NCI-H187 (cell line): ENCODE data around the gene C11orf21.

ENCODE experiments used
- DNase-seq, 2 experiments: peaks; one replicate each; lab custom pipeline; 2025; lab: John Stamatoyannopoulos, UW

The C11orf21 gene

DNA sequence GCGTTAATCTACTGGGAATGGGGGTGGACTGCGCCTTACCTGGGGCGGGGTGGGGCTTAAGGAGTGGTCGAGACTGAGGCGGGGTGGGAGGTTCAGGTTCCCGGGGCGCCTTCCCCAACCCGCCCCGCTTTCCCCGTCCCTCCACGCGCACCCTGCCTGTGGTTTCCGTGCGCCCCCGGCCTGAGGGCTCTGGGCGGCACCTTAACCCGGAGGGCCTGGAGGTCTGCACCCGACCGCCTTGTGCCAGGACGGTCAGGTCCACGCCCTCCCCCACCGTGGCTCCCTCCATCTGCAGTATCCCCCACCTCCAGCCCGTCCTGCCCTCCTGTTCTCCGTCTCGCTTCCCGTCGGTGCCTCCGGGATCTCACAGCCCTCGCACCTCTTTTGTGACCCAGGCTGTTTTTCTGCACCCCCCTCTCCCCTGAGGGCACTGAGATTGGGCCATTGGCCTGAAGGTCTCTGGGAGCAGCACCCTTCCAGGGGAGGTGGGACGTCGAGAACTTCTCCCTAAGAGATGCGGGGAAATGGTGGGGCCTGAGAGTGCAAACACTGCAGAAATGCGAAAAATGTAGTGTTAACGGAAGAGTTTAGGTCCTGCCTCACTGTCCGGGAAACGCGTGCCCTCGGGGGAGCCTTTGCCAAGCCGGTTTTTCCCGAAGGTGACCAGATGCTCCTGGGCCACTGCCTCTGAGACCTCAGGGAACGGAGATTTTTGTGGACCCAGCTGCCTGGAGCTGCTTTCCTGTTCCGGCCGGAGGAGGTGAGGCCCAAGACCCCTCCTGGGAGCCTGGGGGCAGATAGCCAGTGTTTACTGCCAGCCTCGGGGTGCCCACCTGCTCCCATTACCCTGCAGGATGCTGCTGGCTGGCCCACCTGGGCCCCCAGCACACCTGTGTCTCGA is 30.1 kb downstream of the C11orf21 start:
- DNase-seq, result no peak

DNA sequence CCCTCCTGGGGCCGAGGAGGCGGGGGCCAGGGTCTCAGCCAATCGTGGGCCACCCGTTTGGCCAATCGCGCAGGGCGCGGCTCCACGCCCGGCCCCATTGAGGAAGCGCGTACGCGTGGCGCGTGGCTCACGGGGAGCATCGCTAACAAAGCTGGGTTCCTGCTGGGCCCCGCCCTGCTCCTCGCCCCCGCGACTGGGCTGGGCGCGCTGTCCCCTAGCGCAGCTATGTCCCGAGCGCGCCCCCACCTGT is 30.7 kb downstream of the C11orf21 start:
- no peak for DNase-seq

DNA sequence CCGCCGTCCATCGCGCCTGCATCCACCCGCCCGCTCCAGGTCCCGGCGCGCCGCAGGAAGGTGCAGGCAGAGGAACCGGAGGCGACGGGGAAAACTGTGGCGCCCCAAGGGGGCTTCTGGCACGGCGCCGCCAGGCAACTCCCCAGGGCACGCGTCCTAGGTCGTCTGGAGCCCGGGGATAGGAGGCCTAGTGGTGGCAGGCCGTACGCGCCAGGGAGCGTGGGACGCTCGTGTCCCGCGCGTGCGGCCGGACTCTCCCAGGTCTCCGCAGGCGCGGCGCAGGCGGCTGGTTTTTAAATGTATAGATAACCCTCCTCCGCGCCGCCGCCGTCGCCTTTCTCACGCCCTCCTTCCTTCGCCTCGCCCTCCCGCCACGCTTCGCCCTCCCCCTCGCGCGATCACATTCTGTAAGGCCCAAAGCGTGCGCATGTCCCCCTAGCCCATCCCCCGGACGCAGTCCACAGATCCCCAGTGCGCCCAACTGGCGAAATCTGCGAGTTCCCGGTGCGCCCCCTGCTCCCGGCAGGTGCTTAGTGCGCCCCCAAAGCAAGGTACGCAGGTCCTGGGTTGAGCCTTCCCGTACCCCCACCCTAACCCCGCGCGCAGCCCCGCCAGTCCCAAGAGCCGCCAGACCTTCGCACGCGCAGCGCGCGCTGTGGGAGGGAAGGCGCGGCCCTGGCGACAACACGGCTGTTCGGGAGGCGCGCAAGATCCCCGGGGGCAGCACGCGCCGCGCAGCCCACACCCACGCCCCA is 31.2 kb downstream of the C11orf21 start, which contains the start of gene ASCL2:
TSS of gene ASCL2 (minus strand) at position 267 of the 755 bp plus-strand sequence. CDS start at position 11, 256 bp downstream.
- no peak for DNase-seq

DNA sequence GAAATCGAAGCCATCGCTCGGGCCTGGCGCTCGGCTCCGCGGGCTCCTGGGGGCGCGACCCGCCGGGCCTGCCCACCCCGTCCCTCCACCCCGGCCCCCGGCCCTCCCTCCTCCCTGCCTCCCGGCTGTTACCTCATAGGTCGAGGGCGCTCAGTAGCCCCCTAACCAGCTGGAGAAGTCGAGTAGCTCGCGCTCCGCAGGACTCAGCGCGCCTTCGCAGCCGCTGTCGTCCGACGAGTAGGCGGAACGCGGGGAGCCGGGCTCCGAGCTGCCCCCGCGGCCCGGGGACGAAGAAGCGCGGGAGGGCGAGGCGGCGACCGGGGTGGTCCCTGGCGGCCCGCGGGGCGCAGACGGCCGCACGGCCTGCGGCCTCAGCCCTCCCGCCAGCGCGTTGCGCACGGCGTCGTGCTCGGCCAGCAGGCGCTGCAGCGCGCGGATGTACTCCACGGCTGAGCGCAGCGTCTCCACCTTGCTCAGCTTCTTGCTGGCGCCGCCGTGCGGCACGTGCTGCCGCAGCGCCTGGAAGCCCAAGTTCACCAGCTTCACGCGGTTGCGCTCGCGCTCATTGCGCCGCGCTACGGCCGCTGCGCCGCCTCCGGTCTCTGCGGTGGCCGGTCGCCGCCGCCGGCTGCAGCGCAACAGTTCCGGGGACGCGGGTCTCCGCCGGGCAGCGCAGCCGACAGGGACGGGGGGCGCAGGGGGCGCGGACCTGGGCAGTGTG is 32.0 kb downstream of the C11orf21 start:
- no peak for DNase-seq

DNA sequence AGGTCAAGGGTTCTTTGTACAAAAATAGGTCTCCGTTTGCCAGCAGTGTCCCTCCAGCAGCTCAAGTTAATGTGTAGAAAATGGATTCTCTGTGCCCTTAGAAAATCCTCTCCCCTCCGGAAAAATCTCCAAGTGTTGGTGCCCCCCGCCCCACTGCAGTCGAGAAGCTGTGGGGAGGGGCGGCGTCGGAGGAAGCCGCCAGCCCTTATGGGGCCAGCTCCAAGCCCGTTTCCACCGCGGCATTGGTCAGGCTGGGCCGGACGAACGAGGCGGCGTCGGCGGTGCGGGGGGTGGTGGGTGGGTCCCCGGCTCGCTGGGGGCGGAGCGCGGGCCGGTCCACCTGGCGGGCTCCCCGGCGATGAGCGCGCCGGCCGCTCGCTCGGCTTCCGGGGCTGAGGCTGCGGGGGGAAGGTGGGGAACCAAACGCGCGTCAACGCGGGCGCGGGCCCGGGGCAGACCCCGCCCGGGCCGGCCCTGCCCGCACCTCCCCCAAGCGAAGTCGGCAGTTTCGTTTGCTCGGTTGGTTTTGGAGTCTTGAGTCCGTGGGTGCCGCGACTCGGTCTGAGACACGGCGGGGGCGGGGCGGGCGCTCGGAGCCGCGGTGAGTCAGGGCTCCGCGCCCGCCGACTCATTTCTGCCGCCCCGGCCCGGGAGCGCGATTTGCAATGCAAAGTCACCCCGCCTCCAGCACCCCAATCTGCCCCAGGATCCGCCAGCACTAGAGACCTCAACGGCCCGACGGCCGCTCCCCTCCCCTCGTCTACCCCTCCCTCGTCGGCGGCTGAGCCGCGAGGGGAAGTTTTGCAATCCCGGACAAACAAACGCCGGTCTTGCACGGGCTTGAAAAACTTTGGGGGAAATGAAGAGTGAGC is 32.8 kb downstream of the C11orf21 start:
- no peak for DNase-seq

DNA sequence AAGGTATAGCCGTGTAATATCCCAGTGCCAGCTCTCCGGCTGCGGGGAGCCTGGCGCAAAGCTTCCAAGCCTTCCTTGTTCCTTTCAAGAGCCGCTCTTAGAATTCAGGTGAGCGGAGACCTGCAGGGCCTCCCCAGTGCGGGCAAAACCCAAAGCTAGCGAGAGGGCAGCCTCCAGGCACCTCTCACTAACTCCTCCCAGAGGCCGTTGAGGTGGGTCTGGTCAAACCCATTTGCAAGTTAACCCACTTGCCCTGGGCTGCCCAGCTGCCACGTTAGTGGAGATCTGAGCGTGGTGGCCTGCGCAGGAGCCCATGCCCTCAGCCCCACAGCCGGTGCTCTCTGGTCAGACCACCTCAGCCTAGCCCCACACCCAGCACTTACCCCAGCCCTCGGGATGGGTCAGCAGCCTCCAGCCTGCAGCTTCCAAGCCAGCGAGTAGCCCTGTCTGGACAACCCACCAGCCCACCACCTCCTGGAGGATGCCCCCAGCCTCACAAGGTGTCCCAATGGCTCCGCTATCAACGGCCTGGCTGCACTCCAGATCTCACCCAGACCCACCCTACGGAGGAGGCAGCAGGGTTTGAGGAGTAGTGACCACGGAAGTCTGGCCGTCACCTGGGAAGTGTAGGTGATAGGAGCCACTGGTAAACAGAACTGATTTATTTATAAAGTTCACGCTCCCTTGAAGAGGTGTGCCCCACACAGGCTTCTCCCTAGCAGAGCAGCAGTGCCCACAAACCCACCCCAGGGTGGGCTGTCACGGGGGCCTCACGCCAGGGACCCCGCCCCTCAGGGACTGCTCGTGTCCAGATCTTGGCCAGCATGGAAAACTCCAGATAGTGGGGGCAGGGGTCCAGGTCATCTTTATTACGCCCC is 33.6 kb downstream of the C11orf21 start:
- no peak for DNase-seq

DNA sequence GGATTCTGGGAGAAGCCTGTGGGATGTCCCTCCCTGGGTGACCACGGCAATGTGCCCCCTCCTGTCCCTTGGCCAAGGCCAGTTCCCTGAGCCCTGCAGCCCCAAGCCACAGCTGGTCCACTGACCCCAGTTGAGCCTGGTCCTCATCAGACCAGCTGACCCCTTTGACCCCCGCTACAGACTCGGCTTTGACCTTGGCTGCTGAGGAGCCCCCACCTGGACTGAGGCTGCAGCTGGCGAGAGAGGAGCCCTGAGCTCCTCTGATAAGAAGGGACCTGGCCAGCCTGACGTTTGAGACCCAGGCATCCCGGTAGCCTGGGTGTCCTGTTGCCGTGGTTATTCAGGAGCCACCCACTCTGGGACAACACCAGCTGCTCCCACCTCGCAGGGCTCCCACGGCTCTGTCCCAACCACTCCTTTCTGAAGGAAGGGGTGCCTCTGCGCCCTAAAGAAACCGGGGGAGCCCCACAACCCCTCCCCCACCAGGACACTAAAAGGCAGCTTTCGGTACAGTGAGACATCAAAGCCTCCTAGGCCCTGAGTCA is 34.3 kb downstream of the C11orf21 start:
- DNase-seq, result no peak

DNA sequence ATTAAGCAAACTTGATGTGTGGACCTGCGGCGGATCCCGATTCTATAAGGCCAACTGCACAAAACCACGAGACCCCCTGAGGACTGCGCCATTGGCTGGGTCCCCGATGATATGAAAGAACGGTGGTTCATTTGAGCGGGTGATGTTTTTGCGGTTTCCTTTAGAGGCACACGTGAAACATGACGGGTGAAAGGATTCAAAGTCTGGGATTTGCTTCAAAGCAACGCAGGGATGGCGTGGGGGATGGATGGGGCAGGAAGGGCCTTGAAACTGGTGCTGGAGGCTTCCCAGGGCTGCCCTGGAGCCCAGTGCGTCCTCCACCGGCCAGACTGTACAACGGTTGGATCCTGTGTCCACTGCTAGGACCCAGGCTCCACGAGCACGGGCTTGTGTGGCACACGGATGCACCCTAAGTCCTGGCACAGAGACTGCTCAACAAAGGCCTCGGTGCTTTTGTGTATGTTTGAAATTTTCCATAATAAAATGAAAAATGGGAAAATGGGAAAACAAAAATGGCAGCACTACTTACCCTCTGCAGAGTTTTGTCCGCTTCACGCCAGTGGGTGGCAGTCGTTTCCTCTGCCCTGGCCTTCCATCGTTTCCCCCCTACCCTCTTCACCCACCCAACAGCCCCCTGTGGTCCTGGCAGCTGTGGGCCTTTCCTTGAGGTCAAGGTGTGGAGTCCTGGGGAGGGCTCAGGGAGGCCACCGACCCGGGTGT is 35.0 kb downstream of the C11orf21 start:
- no peak for DNase-seq

DNA sequence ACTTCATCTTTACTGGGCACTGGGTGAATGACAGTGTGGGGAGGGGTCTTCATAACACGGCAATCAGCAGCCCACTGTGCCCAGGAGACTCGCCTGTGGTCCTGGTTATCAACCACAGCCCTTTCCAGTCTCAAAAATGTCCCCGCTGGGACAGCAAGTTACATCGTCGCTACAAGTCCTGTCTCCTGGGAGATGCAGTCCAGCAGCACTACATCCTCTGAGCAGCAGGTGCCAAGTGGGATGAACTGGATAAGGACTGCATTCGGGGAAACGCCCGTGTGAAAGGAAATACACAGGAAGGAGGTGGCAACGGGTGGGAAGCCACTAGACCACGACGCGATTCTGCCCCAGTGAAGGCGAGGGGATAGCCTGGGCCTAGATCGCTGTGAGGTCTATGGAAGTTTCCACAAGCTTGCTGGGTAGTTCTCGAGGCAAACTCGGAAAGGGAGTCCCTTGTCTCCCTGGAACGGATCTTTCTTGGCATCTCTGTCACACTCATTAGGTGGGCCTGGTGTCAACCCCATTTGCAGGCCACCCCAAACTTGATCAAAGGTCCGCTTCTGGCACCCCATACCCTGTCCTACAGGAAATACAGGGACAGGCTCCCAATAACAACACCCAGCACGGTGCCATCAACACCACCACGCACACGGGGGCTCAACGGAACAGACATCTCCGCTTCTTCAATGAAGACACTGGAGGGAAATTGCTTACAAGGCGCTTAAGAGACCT is 35.7 kb downstream of the C11orf21 start:
- DNase-seq, result no peak

DNA sequence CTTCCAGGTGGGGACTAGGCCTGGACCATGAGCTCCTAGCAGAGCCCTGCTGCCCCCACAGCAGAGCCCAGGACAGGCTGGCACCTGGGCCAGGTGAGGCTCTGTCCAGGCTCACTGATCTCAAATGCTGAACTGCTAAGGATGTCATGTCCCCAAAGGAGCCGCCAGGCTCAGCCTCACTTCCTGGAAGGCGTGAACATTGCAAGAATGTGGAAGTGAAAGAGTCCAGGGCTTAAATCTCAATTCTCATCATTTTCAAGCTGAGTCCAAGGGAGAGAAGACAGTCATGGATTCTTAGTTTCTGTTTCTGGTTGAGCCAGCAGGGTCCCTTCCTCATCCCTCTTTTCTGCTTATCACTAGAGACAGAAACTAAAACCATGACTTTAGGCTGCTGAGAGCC is 36.3 kb downstream of the C11orf21 start:
- DNase-seq, result no peak

DNA sequence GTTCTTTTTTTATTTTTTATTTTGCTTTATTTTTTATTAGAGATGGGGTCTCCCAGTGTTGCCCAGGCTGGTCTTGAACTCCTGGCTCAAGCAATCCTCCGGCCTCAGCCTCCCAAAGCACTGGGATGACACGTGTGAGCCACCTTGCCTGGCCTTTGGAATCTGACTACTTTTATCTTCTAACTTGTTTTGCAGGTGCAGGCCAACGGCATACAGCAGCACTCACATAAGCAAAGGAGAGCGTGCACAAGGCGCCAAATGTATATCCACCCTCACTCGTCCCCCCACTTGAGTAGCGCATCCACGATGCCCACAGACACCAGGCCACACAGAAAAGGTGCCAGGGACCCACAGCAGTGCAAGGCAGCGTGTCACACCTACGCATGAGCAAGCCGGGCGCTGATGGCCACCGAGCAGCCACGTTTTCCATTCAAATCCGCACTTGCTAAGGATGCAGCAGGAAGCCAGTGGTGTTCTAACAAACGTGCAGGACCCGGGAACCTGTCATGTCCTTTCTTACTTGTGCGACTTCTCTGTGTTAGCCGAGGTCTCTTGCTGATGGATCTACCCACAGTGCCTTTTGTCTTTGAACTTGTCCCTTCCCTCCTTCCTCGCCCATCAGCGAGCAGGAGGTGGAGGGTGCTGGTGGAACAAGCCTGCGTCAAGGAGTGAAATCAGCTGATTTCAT is 37.2 kb downstream of the C11orf21 start:
- no peak for DNase-seq

DNA sequence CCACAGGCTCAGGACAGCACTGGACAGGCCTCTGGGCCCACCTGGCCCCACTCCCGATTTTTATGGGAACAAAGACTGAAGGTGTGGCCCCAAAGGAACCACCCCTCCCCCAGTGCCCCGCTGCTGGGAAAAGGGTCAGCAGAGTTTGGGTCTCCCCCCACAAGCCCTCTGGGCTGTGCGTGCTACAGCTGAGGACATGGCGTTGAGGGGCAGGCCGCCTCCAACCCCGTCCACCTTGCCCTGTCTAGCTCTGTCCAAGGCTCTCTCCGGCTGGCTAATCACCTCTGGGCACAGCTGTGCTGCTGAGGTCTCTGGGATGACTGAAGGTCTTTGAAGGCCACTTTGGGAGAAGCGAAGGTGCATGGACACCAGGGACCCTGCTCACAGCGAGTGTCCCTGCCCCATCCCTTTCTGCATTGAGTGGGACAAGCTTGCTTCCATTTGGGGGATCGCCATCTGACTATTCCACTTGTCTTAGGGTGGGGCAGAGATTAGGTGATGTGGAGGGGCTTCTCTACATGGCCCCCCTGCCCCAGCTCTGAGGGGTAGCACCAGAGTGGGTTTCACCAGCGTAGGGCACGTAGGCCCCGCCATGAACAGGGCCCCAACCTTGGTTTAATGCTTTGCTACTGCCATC is 37.9 kb downstream of the C11orf21 start:
- DNase-seq, result no peak

DNA sequence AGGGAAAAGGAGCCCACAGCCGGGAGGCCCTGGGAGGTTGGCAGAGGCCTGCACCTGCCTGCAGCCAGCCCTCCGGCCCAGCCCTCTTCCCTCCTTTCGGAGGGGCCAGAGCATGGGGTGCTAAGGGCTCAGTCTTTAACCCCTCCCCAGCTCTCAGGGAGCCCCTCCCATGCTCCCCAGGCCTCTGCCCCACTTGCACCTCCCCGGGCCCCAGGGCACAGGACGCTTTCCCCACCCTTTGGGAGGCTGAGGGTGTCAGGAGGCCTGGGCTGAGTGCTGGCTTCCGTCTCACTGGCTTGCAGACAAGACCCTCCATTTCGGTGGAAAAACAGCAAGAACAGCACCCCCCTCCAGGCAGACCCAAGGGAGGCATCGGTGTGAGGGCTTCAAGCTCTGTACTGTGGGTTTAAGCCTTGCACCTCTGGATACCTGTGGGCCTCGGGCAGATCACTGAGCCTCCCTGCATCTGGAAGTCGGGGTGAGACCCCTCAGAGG is 38.6 kb downstream of the C11orf21 start:
- no peak for DNase-seq

DNA sequence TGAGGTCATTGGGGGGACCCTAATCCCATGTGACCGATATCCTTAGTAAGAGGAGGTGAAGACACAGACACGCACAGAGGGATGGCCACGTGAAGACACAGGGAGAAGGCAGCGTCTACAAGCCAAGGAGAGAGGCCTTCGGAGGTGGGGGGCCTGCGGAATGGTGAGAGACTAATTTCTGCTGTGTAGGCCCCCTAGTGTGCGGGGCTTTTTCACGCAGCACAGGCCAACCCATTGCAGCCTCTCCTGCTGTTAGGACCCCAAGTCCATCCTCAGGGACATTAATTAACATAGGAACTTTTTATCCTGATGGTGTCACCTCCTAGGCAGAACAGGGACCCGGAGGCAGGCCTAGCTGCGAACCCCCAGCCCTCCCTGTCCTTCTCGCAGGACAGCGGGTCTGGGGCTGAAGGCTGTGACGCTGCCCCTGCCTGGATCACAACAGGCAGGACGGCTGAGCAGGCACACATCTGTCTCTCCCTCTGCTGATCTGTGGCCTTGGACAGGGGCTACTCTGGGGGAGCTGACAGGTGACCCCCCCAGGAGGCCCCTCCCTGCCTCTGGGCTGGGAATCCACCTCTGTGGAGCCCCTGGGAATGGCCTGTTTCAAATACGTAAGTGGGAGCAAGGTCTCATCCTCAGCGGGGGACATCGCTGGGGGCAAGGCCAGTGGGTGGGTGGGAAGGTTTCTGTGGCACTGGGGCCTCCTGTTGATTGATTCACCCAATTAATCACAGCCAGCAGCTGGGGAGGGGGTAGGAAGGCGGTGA is 39.2 kb downstream of the C11orf21 start:
- DNase-seq, result no peak

DNA sequence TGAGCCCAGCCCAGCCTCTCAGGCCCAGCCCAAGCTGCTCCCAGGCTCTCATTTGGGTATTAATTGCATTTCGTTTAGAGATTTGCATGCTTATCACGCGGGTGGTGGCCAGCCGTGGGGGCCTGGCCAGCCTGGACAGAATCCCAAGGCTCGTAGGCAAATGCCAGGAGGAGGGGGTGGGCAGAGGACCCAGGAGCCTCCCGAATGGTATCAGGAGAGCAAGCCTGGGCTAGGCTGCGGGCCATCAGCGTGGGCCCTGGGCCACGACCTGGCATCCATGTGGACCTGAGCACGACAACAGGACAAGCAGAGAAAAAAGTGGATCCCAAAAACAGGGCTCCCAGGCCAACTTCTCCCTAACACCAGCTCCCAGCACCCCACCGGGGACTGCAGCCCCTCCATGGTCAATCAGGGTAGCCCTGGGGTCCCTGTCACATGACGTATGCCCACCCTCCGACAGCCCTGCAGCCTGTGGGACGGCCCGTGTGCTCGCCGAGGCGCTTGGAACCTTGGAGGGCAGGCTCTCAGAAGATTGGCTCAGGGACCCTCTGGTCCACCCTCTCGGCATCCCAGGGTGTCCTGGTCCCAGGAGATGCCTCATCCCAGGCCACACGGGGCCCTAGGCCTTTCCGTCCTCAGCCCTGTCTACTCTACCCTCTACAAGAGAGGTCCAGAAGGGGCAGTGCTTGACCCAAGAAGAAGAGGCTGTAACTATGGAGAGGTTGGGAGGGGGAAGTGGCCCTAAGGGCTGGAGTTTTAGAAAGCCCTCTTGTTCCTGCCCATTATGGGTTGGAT is 40.1 kb downstream of the C11orf21 start:
- no peak for DNase-seq
